Activated T-cell treated with anti-CD3 and anti-CD28 coated beads for 1 hour (primary cell): Measurements from ENCODE around the gene TSR1.
A peak's percentile ranks its signal among the peaks of the same experiment; 100 is the strongest.

Experiments used
- DNase-seq: peaks from one replicate; pipeline ENCODE4 v3.0.0-alpha.2; 2020; ENCODE audit warnings: low read depth

The TSR1 gene

DNA sequence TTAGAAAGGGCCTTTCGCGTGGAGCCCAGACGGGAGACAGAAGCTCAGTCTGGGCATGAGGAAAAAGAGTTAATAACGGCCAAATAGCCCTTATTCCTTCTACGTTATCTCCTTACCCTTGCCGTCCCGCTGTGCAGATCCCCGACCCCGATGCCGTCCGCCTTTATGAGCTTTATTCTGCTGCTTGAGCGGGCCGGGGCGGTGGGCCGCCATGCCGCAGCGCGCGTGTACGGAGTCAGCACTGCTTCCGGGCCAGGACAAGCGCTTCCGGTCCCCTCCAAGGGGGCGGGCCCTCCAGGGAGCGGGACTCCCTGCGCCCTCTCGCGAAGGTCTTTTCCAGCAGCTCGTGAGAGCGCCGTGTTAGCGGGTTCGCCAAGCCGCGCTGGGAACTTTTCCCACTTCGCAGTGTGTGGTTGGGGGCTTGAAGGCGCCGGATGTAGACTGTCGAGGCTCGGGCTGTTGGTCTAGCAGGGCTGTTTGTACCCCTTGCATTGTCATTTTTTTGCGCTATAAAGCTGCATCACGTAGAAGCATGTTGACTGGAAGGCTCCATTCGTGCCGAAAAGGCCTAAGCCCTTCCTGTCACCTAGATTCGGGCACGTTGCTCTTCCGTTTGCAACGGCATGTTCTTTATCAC lies at the start of gene TSR1:
TSS of gene TSR1 (minus strand) at position 243 of the 637 bp plus-strand sequence. CDS start at position 213, 30 bp downstream.
- peak; percentile 81 for DNase-seq

DNA sequence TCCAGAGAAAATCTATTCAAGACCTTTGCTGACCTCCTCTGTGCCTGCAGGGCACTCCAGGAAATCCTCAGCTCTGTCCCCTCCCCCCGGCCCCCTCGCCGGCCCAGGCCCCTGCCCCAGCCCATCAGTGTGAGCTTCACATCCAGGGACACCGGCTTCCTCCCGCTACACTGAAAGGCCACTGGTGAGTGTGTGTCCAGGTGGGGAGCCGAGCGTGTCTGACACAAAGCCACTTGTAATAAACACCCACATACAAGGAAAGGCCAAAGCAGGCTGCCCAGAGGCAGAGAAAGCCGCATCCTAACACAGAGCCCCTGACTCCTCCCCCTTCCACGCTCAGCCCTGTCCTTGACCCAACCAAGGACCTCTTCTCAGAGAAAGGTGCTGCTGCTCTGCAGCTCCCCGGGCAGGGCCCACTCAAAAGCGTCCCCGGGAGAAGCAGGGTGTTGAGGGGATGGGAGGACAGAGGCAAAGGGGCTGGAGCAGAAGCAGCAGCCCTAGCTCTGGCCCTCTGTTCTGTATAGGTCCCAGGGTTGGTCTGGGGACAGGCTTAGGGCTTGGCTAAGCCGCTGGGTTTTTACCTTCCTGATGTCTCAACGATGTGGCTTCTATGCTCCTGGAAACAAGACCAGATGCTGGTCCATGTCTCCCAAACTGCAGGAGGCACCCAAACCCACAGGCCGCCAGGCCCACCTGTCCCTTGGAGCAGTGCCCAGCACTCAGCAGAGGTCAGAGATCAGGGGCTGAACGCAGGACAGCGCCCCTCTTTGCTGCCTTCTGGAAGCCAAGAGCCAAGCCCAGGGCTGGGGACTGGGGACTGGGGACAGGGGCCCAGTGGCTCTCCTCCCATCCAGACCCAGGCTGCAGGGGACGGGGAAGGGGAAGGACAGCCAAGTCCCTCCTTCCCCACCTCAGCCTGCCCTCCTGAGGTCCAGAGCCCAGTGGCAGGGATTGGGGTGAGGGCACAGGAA lies 49.3 kb upstream of the TSR1 start:
- DNase-seq = no peak

DNA sequence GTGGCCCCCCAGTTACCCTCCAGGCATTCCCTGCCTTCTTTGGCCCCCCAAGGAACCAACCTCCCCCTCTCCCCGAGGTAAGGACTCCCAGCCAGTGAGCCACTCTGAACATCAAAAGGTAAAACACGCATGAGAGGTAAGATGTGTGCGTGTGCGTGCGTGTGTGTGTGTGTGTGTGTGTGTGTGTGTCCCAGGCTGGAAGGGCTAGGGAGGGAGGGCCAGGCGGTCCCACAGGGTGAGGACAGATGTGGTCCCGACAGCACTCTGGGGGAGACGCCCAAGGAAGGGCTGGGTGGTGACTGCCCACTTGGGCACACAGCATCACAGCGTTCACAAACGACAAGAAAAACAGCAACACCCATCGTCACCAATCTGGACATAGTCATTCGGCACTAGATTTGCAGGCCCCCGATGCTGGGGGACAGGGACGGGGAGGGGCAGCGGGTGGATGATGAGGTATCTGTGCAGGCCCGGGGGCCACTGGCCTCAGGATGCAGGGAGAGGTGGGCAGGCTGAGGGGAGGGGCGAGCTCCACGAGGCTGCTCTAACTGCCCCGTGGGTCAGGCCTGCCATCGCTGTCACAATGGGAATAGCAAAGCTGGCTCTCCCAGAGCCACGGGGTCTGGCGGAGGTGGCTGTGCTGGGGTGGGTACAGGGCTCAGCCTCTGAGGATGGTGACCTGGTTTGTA lies 48.3 kb upstream of the TSR1 start:
- DNase-seq = no peak

DNA sequence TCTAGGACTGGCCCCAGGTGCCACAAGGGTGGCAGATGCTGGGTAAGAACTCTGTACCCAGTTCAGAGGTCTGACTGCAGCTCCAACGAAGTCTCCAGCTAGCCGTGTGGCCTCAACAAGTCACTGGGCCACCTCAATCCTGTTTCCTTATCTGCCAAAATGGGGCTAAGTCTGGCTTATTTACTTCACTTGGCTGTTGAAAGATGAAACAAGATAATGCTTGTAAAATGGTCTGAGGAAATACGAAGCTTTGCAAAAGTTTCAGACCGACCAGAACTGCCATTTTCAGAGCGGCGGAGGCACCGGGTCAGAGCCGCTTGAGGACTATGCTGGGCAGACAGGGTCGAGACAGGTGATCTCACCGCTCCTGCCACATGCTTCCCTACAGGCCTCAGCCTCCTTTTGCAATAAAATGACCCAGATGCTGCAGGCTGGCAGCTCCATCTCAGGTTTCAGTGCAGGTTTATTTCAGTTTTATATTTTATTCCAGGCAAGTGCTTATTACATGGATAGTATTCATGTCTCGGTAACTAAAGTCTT lies 47.4 kb upstream of the TSR1 start:
- DNase-seq = no peak

DNA sequence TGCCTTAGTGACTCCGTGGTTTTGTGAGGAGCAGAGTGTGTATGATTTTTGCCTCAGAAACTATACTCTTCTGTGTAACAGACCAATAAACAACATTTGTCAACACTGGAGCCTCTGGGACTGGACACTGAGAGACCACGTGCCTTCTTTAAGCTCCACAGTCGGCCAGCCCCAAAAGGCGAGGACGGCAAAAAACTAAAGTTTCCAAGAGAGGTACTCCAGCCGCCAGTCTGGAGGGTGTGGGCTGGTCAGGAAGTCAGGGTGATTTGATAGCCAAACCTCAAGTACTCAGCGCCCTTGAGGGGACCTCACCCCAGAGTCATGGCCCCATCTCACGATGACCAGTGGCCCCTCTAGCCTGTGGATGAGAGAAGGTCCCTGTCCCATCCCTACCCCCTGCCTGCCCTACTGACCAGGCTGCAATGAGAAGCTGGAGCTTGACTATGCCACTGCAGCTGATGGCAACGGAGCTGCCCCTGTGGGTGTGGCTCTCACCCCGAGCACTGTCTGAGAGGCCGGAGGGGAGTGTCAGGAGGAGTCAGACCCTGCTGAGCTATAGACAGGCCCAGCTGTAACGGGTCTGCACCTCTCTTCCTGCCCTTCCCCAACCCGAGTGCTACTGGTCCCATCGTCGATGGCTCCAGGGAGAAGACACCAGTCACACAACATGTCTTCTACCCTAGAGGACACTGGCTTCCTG lies 44.8 kb upstream of the TSR1 start:
- no peak for DNase-seq

DNA sequence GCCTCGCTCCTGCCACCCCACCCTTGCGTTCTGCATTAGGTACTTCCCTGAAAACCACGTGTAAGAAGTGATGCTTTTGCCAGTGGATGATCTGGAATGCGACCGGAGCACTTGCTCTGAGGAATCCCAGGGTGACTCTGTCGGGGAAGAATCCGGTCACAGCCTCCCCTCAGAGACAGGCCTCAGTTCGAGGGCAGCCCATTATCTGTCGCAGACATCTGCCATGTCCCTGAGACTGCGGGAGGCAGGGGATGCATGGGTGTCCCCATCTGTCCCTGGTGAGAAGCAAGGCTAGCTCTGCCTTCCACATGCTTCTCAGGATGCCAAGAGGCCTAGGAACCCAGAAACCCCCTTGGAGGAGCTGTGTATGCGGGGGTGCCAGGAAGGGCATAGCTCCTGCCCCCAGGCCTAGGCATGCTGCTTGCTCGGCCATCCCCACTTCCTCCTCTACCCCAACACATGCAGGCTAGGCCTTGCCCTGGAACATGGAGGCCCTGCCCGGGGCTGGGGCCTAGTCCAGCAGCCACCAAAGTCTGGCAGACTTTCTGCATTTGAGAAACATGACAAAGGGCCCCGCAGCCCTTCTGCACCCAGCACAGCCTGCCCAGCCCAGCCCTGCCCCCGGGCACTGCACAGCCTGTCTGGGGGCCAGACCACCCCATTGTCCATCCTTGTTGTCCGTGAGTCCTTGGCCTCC lies 44.1 kb upstream of the TSR1 start:
- no peak for DNase-seq

DNA sequence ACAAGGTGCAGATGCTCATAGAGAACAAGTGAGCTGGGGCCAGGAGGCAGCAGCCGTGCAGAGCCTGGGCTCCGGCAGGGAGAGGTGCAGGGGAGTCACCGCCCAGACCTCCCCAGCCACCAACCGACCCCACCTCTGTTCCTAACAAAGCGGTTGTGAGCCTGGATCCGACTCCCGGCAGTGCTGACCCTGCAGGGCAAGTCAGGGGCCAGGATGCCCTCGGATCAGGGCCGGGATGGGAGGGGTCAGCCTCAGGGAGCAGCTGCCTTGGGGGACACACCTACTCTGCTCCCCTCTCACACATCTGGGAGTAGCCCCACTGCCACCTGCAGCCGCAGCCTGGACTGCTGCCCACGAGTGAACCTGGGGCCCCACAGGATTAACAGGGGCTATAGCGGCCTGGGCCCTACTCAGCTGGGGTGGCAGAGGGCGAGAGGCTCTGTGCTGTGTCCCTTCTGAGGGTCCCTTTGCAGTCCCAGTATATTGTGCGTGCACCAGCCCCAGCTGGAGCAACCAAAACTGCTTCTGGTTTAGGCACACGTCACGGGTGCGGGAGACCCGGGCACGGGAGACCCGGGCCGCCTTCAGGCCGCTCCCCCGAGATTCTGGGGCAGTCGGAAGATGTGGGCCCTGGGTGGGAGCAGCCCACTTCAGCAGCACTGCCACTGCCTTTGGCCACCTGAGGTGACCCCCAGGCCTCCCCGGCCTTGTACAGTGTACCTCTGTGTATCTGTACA lies 43.4 kb upstream of the TSR1 start:
- DNase-seq = no peak

DNA sequence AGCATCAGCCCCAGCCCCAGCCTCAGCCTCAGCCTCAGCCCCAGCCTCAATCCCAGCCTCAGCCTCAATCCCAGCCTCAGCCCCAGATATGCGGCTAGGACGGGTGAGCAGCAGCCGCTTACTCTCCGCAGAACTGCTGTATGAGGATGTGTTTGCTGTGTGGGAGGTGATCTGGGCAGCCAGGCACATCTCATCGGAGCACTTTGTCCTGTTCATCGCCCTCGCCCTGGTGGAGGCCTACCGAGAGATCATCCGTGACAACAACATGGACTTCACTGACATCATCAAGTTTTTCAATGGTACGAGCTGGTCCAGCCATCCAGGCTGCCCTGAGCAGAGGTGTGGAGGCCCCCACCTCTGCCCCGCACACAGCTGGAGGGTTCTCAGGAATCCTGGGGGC lies 42.6 kb upstream of the TSR1 start:
- DNase-seq = no peak

DNA sequence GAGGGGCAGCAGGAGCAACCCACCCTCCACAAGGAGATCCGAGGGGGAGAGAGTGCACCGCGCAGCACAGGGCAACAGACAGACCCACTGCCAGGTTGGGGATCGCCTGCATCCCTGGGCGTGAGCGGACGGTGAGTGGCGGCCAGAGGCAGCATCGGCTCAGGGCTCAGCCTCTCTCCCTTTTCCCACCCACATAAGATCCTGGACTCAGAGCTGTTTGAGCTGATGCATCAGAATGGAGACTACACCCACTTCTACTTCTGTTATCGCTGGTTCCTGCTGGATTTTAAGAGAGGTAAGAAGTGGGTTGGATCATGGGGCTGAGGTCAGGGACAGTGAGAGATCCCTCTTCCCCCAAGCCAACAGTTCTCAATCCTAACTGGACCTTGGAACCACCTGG lies 41.4 kb upstream of the TSR1 start:
- DNase-seq = no peak

DNA sequence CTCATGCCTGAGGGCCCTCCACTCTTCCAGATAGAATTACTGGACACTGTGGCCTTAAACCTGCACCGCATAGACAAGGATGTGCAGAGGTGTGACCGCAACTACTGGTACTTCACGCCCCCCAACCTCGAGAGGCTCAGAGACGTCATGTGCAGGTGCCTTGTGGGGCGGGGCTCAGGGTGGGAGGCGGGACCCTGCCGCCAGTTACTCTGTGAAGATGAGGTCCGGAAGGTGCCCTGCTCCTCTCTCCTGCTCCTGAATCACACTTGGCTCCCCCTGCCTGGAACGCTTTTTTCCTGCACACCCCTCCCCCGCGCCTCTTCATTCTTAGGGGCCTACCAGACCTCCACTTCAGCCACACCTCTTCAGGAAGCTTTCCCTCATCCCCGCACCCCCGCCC lies 39.9 kb upstream of the TSR1 start:
- no peak for DNase-seq

DNA sequence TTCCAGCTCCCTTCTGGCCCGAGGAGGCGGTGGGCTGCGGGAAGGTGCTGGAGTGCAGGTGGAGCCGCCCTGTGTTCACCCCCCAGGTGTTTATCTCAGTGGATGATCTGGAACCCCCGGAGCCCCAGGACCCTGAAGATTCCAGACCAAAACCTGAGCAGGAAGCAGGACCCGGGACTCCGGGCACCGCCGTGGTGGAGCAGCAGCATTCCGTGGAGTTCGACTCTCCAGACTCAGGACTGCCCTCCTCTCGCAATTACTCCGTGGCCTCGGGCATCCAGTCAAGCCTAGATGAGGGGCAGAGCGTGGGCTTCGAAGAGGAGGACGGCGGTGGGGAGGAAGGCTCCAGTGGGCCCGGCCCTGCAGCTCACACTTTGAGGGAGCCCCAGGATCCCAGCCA lies 39.1 kb upstream of the TSR1 start:
- no peak for DNase-seq

DNA sequence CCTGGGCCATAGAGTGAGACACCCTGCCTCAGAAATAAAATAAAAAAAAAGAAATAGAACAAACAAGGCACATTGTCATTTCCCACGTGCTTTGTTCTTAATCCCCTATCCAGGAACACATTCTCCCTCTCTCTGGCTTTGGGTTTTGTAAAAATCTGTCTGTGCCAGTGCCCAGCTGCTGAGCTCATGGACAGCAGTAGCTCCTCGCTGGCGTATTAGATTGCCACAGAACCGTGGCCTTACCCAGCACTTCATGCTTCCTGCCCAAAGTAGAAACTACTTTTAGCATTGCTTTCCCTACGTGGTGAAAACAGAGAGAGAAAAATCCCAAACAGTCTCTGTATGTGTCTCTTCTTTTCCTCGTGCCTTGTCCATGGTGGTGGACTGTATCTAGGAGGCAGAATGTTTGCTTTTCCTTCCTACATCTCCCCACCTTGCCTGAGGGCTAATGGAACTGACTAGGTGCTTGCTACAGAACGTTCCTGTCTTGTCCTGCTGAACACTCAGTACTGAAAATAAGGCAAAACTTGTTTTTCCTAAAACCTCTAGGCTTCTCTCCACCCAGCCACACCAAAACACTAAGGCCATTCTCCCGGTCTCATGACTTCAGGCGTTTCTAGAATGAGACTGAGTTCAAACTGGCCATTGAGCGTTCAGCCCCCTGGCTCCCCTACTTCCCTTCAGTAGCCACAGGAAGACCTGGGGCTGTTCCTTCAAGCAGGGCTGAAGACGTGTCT lies 38.5 kb upstream of the TSR1 start:
- no peak for DNase-seq

DNA sequence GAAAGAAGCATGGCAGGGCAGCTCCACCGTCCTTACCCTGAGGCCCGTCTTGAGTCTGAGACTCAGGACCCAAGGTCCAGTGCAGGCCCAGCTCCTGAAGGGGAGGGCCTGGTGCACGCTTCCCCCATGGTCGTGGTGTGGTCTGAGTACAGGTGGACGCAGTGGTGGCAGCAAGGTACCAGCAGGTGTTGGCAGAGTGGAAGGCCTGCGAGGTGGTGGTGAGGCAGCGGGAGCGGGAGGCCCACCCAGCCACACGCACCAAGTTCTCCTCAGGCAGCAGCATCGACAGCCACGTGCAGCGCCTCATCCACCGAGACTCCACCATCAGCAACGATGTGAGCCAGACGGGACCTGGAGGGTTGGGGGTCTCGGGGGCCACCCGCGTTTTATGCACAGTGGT lies 36.9 kb upstream of the TSR1 start:
- no peak for DNase-seq

DNA sequence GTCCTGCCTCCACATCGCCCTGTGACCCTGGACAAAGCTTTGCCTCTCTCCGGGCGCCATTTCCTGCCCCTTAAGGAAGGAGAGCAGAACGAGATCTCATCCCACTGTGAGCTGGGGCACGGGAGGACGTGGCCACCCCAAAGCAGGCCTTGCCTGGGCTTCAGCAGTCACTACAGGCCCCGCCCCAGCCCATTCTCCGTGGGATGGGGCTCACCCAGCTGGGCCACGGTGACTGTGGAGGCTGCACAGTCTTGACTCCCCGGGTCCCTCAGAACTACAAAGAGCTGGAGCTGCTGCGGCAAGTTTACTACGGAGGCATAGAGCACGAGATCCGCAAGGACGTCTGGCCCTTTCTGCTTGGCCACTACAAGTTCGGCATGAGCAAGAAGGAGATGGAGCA lies 36.4 kb upstream of the TSR1 start:
- DNase-seq = no peak

DNA sequence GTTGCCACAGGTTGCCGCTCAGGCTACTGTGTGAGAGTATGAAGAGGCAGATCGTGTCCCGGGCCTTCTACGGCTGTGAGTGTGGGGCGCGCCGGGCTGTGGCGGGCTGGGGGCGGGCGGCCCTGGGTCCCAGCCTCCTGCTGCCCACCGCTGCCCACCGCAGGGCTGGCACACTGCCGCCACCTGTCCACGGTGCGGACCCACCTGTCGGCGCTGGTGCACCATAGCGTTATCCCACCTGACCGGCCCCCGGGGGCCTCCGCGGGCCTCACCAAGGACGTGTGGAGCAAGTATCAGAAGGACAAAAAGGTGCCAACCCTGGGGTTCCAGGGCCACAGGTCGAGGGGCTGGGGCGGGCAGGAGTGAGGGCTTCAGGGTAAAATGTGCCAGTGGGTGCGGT lies 35.9 kb upstream of the TSR1 start:
- DNase-seq = no peak

DNA sequence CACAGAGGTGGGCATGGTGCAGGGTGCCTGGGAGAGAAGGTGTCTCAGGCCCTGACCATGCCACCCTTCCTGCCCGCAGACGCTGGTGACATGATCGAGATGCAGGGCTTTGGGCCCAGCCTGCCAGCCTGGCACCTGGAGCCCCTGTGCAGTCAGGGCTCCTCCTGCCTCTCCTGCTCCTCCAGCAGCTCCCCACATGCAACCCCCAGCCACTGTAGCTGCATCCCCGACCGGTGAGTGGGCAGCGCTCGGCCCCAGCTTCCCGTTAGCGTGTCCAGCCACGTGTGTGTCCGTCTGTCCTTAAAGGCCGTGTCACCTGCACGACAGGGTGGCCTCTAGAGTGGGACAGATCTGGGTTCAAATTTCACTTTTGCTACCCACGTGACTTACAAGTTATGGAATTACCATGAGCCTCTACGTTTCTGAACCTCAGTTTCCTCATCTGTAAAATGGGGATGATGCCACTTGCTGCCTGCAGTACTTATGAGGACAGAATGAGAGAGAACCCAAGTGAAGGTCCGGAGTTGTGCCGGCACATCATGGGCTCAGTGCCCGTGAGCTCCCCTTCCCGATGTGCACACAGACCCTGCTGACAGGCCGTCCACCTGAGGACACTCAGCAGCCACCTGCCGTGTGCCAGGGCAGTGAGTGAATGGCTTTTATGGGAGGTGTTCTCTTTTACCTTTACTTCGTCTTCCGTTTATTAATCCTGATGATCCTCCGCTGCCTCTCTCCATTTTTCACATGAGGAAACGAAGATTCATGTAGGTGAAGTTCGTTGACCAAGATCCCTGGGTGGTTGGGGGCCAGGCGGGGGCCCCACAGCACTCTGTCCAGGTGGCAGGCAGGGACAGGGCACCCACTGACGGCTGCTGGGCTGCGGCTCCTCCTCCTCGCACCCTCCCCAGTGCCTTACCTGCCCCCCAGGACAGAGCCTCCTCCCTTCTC lies 35.2 kb upstream of the TSR1 start:
- DNase-seq = no peak

DNA sequence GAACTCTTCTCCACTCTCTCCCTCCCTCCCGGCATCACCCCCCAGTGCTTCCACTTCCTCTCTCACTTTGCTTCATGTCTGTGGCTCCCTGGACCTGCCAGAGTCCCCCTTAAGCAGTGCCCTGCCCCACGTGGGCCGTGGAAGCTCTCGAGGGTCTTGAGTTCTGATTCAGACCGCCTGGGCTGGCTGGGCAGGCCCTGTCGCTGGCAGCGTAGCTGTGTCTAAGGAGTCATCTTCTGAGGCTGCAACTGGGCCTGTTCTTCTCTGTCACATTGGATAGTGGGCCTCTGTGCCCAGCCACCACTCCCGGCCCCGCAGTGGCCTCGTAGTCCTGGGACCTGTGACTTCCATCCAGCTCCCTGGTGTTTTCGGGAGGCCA lies 33.9 kb upstream of the TSR1 start:
- no peak for DNase-seq

DNA sequence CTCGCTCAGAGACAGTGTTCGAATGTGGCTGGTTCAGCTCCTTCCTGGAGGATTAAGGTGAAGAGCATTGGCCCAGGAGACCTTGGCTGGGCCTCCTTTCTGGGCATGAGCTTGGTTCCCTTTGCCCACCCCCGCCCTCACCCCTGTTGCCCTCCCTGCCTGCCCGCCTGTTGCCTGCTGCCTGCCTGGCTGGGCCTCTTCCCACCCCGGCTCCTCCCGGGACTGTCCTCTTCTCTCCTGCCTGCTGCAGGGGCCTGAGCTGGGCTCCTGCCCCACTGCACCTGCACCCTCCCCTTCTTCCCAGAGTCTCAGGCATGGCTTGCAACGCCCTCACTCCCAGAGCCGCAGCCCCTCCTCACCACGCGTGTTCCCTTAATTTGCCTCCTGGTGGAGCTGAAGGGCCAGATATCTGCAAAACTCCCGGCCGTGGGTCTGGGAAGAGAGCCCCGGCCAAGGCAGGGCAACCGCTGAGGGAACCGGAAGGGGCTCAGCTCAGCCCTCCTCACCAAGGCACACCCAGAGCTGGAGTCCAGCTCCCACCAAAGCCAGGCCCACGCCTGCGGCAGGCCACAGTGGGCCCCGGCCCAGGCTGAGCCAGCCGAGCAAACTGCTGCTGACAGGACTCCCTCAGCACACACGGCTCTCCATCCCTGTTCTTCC lies 33.4 kb upstream of the TSR1 start:
- DNase-seq = no peak
